C4-2B (cell line): ENCODE data around the gene ZNF385B.

ENCODE experiments used
- H3K27ac ChIP-seq: fragments of 450-650 bp; 2 replicates; pipeline ENCODE4 v1.5.1; 2017
- ZFX ChIP-seq: fragments of 450-650 bp; IDR thresholded peaks from 2 replicates; pipeline ENCODE4 v1.6.1; 2017
- TF ChIP-seq, protein P1 (sequence below): fragments of 450-650 bp; conservative IDR thresholded peaks from 2 replicates; pipeline ENCODE4 v1.5.1; 2017; ENCODE audit warnings: mild to moderate bottlenecking

ZNF385B gene

DNA sequence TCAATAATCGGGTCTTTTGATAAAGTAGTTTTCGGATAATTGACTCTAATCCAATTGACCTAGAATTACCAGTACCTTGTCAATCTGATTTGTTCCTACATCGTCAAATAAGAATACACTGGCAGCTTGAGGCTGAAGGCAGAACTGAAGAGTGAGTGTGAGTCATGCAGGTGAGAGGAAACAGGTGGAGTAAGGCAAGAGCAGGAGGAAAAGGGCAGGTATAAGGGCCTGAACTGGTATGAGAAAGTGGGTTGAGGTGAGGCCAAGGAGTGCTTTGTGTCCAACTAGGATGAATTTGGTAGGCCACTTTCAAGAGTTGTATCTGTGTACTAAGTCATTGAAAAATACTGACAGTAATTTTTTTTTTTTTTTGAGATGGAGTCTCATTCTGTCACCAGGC lies 186.0 kb downstream of the ZNF385B start:
- H3K27ac ChIP-seq = no peak overlapping the region
- TF ChIP-seq, protein P1, sequence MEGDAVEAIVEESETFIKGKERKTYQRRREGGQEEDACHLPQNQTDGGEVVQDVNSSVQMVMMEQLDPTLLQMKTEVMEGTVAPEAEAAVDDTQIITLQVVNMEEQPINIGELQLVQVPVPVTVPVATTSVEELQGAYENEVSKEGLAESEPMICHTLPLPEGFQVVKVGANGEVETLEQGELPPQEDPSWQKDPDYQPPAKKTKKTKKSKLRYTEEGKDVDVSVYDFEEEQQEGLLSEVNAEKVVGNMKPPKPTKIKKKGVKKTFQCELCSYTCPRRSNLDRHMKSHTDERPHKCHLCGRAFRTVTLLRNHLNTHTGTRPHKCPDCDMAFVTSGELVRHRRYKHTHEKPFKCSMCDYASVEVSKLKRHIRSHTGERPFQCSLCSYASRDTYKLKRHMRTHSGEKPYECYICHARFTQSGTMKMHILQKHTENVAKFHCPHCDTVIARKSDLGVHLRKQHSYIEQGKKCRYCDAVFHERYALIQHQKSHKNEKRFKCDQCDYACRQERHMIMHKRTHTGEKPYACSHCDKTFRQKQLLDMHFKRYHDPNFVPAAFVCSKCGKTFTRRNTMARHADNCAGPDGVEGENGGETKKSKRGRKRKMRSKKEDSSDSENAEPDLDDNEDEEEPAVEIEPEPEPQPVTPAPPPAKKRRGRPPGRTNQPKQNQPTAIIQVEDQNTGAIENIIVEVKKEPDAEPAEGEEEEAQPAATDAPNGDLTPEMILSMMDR = no peak
- no peak for TF ChIP-seq ZFX

DNA sequence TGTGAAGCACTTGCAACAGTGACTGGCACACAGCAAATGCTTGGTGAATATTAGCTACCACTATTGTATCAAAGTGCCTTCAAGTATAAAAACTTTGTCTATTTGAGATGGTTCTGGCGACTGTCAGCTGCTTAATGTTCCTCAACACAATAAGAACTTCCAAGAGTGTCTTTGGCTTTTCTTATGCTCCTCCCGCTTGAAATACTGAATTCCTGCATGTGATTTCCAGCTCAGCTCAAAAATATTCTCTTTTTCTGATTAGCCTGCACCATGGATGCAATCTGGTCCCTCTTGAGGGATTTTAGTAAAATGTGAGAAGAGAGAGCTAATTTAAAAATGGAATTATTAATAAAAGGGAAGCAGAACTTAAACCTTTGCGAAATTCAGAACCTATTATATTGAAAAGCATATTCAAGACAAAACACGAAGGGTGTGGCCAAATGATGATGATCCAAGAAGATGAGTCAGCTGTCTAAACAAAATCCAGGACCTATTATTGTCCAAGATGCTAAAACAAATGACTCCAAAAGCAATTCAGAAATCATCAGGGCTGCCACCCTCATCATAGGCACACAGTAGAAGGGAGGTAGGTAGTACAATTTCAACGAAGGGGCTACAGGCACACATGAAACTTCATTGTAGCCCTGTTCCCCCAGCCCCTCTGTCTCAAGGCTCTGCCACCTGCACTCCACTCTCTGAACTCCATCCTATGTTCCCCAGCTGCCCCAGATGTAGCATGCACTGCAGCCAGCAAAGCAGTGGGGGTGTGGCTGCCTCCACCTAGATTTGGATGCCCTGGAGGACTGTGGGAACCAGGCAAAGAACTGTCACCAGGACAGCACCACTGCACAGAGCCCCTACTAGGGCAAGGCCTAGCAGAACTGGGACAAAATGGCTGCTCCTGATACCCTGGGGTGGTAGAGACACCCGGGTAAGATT lies 190.1 kb downstream of the ZNF385B start:
- no peak overlapping the region for H3K27ac ChIP-seq
- no peak for TF ChIP-seq ZFX
- TF ChIP-seq, protein P1 = no peak

DNA sequence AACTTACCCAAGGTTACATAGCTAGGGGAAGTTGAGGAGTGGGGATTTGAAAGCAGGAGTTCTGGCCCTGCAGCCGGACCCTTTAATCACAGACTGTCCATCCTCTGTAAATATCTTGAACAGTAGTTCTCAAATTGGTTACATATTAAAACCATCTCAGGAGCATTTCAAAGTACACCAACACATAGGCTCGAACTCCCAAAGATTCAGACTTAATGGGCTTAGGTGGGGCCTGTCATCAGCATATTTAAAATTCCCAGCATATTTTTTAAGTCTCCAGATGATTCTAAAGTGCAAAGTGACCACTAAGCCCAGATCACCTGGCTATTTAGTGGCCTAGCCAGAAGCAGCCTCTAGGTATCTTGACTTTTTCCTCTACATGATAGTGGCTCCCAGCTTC lies 192.2 kb downstream of the ZNF385B start:
- H3K27ac ChIP-seq = no peak overlapping the region
- no peak for TF ChIP-seq ZFX
- TF ChIP-seq, protein P1 = no peak

DNA sequence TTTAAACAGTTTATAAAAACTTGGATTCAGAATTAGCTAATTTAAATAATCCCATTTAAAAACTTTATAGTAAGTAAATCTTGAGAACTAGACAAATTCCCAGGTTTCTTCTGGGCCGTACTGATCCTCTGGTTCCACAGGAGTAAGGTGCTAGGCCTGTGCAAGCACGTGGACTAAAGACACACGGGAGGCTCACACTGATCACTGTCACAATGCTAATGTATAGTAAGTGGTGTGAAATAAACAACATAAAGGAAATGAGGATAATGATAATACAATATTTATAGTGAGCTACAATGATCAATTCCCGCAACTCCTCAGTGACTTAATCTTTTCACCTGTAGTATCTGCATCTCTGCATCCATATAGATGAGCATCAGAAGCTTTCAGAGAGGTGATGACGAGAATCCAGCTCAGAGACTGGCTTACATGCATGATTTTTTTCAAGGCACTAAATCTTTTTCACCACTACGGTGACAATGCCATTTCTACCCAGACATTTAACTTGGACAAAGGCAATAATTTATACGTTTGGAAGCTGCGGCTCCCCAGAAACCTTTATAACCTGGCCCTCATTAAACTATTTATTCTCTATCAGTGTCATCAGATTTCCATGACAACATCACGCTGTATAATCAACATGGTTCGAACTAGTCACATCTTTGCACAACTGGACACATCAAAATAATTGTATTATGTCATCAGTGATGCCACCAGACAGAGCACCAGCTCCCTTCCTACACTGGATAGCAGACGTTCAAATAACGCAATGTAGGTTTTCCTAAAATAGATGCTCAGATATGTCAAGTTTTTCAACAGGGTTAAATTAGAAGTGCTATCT lies 196.2 kb downstream of the ZNF385B start:
- H3K27ac ChIP-seq = no peak overlapping the region
- TF ChIP-seq, protein P1 = no peak
- TF ChIP-seq ZFX = no peak

DNA sequence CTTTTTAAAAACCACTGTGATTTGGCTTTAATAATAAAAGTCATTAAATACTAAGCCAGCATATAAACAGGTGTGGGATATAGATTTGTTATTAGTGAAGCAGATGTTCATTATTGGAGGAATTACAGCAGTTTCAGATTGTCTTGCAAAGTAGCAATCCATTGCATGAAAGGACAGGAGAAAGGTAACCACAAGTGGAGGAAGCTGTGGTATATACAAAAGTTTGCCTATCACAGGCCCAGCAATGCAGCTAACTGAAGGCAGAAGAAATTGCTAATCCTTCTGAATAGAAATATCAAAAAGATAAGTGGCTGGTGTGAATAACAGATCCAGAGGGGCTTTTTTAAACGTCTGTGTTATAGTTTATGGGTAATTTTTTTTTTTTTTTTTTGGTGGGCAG lies 199.4 kb downstream of the ZNF385B start:
- no peak for TF ChIP-seq ZFX
- TF ChIP-seq, protein P1 = no peak
- H3K27ac ChIP-seq = no peak overlapping the region

DNA sequence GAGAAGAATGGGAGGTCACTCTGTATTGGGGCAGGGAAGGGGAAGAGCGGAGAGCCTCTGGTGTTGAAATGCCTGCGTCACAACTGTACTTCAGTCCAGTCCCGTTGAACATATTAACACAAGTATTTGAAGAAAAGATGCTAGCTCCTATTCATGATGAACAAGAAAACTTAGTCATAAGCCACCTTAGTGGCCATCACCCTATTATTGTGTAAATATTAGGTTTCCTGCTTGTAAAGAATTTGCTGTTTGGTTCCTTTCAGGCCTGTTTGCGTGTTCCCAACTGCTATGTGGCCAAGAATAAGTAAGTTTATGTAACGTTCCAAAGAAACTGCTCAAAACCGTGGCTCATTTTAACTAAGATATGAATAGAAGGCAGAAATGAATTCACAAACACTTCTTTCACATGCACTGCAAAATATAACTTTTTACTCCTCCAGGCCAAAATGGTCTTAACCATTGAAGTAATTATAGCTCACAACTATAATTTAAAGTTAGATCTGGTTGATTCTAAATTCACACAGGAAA lies 204.3 kb downstream of the ZNF385B start:
- no peak overlapping the region for H3K27ac ChIP-seq
- no peak for TF ChIP-seq ZFX
- TF ChIP-seq, protein P1 = no peak
